Measurements from ENCODE around the gene RITA1.

Gene RITA1

DNA sequence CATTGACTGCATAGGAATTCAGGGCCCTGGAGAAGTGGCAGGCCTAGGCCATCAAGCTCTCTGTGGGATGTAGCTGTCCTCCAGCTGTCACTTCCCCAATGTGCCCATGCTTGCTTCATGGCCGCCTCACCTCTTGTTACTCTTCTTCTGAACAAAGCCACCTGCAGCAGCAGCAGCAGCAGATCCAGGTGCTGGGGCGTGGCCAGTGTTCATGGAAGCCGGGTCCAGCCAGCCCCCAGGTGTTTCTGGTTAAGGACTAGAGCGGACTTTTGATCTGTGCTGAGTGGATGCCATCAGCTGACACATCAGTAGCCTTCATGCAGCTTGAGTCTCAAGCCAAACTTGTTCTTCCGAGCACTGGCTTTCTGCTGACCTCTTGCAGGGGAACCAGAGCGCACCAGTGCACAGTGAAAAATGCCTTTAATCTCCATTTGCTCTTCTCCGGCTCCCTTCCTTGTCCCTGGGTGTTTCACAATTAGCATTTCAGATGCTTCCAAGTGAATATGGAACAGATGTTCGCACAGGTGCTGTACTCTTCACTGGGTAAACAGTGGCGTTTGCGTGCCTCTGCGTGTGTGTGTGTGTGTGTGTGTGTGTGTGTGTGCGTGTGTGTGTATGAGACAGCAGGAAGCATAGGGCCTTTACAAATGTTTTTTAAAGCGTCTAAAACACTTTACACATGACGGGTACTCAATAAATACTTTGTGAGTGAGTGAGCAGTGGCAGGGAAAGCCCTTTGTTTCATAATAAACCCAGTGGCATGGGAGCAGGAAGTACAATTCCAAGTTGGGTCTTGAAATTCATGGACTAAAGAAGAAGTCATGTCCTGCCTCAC lies 55.9 kb downstream of the RITA1 start:
- in situ Hi-C loops (cut with HindIII; ENCODE audit: low sequenced_read_pairs), result no loop called here

Data from DLD1 (cell line).